BJ (cell line): ENCODE measurements around the gene ISG15. TPM values are rescaled to one million over a fixed set of nuclear protein-coding genes. Genes with fewer than 3 reads are reported as not detected.

Source experiments
- CTCF ChIA-PET: fragments of 350-600 bp; formaldehyde crosslinking; extraction: SDS; loops from one replicate; lab custom pipeline; 2021; ENCODE audit warnings: antibody characterized with exemption, inconsistent platforms; lab: Yijun Ruan, JAX
- POLR2A ChIA-PET: fragments of 300-600 bp; sonication (Branson Sonifier 250); formaldehyde crosslinking; extraction: SDS; loops from one replicate; lab custom pipeline; 2021; ENCODE audit warnings: antibody characterized with exemption; lab: Charles Lee
- DNase-seq: peaks from one replicate; pipeline ENCODE4 v3.0.0-alpha.2; 2011; ENCODE audit warnings: low read depth
- H3K27me3 ChIP-seq: 2 replicates; pipeline ENCODE4 v1.6.0; 2011; ENCODE audit warnings: low read length; ENCODE audit not compliant: control insufficient read depth, insufficient read depth
- H3K36me3 ChIP-seq: 2 replicates; pipeline ENCODE4 v1.5.1; 2011; ENCODE audit warnings: low read length; ENCODE audit not compliant: control insufficient read depth, insufficient read depth
- H3K4me3 ChIP-seq: 2 replicates; pipeline ENCODE4 v1.5.1; 2011; ENCODE audit warnings: low read depth, mild to moderate bottlenecking, control low read depth, low read length
- CTCF ChIP-seq: IDR thresholded peaks from 2 replicates; pipeline ENCODE4 v1.5.1; 2011; ENCODE audit warnings: low read depth, mild to moderate bottlenecking, control low read depth, inconsistent platforms, low read length, moderate library complexity; ENCODE audit not compliant: insufficient read depth
- polyA plus RNA-seq: library from polyadenylated mRNA; depleted of rRNA; stranded (reverse); fragments of >200 nt; gene quantifications from 2 replicates; pipeline ENCODE4 v1.2.3, GENCODE V29; 2011

Gene ISG15
- polyA plus RNA-seq, 1 experiment: 86.8 TPM

DNA sequence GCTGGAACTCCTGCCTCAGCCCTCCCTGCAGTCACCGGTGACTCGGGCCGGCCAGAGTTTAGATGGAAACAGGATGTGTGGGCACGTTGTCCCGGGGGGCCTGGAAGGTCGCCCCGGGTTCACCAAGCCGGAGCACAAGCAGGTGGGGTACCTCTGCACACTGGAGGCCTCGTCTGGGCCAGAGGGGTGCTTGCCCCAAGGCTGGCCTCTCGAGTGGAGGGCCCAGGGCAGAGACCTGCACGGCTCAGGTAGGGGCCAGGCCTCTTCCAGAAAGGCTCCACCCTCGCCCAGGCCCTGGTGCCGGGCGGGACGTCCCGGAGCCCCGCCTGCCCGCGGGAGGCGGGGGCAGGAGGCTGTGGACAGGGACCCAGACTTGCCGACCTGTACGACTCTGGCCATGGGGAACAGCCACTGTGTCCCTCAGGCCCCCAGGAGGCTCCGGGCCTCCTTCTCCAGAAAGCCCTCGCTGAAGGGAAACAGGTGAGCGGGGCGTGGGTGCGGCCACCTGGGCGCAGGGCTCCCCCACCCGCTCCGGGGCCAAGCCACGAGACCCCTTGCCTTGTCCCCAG, 47.1 kb upstream of the ISG15 start, which contains the start of gene PLEKHN1:
Gene PLEKHN1 (plus strand): TSS at position 348 of the 569 bp plus-strand sequence. CDS start 50 bp downstream, at position 398.
- Histone ChIP-seq H3K36me3 (peaks cover 11% of the 10 kb centered on the region; the same call in 1 of the 2 replicates), H3K27me3 (no peaks in the 10 kb centered on the region), H3K4me3 (peak within 1 kb of the TSS; percentile 79)
- ChIA-PET CTCF (interaction anchor here (1.0 to 2.6 kb wide), 4 partner anchors 10 to 97 kb away, joined by 3 to 11 read pairs (median 6); no protein-coding TSS in a partner anchor), POLR2A (no interaction called here)
- TF ChIP-seq CTCF: no peak
- DNase-seq: no peak

DNA sequence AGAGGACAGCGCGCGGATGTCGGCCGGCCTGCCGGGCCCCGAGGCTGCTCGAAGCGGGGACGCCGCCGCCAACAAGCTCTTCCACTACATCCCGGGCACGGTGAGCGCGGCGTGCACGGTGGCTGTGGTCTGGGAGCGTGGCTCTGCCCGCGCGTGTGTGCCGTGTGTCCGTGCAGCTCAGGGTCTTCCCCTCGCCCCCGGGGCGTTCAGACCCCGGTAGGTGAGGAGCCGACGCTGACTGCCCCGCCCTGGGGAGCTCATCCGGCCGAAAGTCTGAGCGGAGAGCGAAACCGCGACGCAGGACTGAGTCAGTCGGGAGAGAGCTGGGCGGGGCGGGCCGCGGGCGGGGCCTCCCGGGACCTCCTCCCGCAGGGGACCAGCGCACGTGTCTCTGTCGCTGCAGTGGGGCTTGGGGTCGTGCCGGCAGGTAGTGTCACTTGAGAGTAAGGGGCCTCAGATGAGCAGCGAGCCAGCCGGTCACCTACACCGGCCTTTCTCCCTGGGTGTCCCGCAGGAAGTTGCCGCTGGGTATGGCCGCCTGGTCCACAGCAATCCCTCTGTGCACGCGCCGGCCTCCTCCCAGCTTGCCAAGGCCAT, 46.5 kb upstream of the ISG15 start:
- Histone ChIP-seq H3K27me3 (no peaks in the 10 kb centered on the region), H3K4me3 (peak overlapping the region; percentile 79), H3K36me3 (peaks cover 11% of the 10 kb centered on the region; the same call in 1 of the 2 replicates)
- ChIA-PET CTCF (interaction anchor here (1.0 to 2.6 kb wide), 4 partner anchors 9 to 97 kb away, joined by 4 to 11 read pairs (median 6); no protein-coding TSS in a partner anchor), POLR2A (no interaction called here)
- TF ChIP-seq CTCF: no peak
- no peak for DNase-seq

- Histone ChIP-seq H3K36me3 (peaks cover 6% of the 10 kb centered on the region; the same call in 1 of the 2 replicates), H3K4me3 (no peak overlapping the region), H3K27me3 (no peaks in the 10 kb centered on the region)
- ChIA-PET POLR2A (no interaction called here), CTCF (interaction anchor here (1.0 to 2.6 kb wide), 4 partner anchors 8 to 98 kb away, joined by 4 to 11 read pairs (median 6); no protein-coding TSS in a partner anchor)
- no peak for TF ChIP-seq CTCF
- DNase-seq: no peak
These were observed 45.6 kb upstream of the ISG15 start for GRCh38 chr1:967466-968343.

- no peak for TF ChIP-seq CTCF
- no peak for DNase-seq
- H3K36me3 ChIP-seq: 0 out of 2 replicates have a peak, but pooled peaks cover 2% of the 10 kb centered on the region
- H3K27me3 ChIP-seq: no peaks in the 10 kb centered on the region
- ChIA-PET CTCF (interaction anchor here (1.0 to 1.3 kb wide), 3 partner anchors 14 to 29 kb away, joined by 3 to 5 read pairs (median 4); no protein-coding TSS in a partner anchor), POLR2A (no interaction called here)
- no peak overlapping the region for H3K4me3 ChIP-seq
These were observed 43.9 kb upstream of the ISG15 start for GRCh38 chr1:969260-969855.
